GM19351 (cell line): ENCODE results near the gene ZNF682.
"Not testable (repeated sequence)": the region's sequence is repeated elsewhere in the genome, so short reads cannot be mapped to it uniquely, and the experiment has no call there.

ENCODE experiments used
- ATAC-seq: cut with Tn5 transposase; IDR thresholded peaks from one replicate; pipeline ENCODE4 v1.9.1; 2021; ENCODE audit warnings: mild to moderate bottlenecking, moderate library complexity; ENCODE audit not compliant: unreplicated experiment

The ZNF682 gene

GRCh38 chr19:20039203-20039723, at the start of gene ZNF682:
Gene ZNF682 (minus strand): TSS chr19:20039505. CDS start chr19:20039345, 160 bp downstream.
- peak; percentile 96 for ATAC-seq

GRCh38 chr19:20082876-20083275, 43.6 kb upstream of the ZNF682 start:
- not testable (repeated sequence) for ATAC-seq

- ATAC-seq: not testable (repeated sequence)
These were observed 43.0 kb upstream of the ZNF682 start for GRCh38 chr19:20082232-20082833.

- no peak for ATAC-seq
These were observed 41.4 kb upstream of the ZNF682 start for GRCh38 chr19:20080656-20081055.

GRCh38 chr19:20079476-20079875, 40.2 kb upstream of the ZNF682 start:
- ATAC-seq: no peak

- no peak for ATAC-seq
These were observed 39.3 kb upstream of the ZNF682 start for GRCh38 chr19:20078581-20079031.

GRCh38 chr19:20077791-20078463, 38.6 kb upstream of the ZNF682 start, which contains the start of gene ZNF90:
Gene ZNF90 (plus strand): TSS chr19:20078000. CDS start chr19:20078133, 133 bp downstream.
- ATAC-seq: peak; percentile 75

- no peak for ATAC-seq
These were observed 33.6 kb upstream of the ZNF682 start for GRCh38 chr19:20072936-20073335.

GRCh38 chr19:20070691-20071090, 31.4 kb upstream of the ZNF682 start:
- no peak for ATAC-seq

- not testable (repeated sequence) for ATAC-seq
These were observed 29.3 kb upstream of the ZNF682 start for GRCh38 chr19:20068559-20068958.

- no peak for ATAC-seq
These were observed 28.6 kb upstream of the ZNF682 start for GRCh38 chr19:20067943-20068342.

GRCh38 chr19:20066861-20067260, 27.6 kb upstream of the ZNF682 start:
- no peak for ATAC-seq

- ATAC-seq: no peak
These were observed 21.0 kb upstream of the ZNF682 start for GRCh38 chr19:20060282-20060681.

GRCh38 chr19:20058738-20059137, 19.4 kb upstream of the ZNF682 start:
- ATAC-seq: not testable (repeated sequence)

GRCh38 chr19:20051841-20052768, 12.8 kb upstream of the ZNF682 start:
- peak; percentile 90 for ATAC-seq

- not testable (repeated sequence) for ATAC-seq
These were observed 6.4 kb upstream of the ZNF682 start for GRCh38 chr19:20045742-20046141.

GRCh38 chr19:20044663-20045062, 5.4 kb upstream of the ZNF682 start:
- ATAC-seq: no peak

- no peak for ATAC-seq
These were observed 725 bp downstream of the ZNF682 start for GRCh38 chr19:20038358-20039202.

- ATAC-seq: no peak
These were observed 3.4 kb downstream of the ZNF682 start for GRCh38 chr19:20035935-20036334.

GRCh38 chr19:20028611-20029010, 10.7 kb downstream of the ZNF682 start:
- ATAC-seq: no peak
